Endothelial cell of umbilical vein (primary cell): ENCODE measurements around the gene RPF1.

Experiments used
- POLR2AphosphoS5 ChIP-seq: IDR thresholded peaks from 2 replicates; pipeline ENCODE4 v1.6.1; 2012; ENCODE audit warnings: low read depth, mild to moderate bottlenecking, control low read depth, low read length, moderate library complexity; ENCODE audit not compliant: insufficient read depth
- TF ChIP-seq, protein P1 (sequence below), 2 donors: IDR thresholded peaks; 1 replicate in 1 of 2; 2 replicates in 1 of 2; pipeline ENCODE4 v1.5.1; 2011; ENCODE audit warnings: low read length in 2 of 2, mild to moderate bottlenecking in 2 of 2, moderate library complexity in 2 of 2, control low read depth in 1 of 2, inconsistent platforms in 1 of 2, low read depth in 1 of 2; ENCODE audit not compliant: insufficient read depth in 1 of 2; ENCODE audit errors: extremely low read depth in 1 of 2

- TF ChIP-seq, protein P1, sequence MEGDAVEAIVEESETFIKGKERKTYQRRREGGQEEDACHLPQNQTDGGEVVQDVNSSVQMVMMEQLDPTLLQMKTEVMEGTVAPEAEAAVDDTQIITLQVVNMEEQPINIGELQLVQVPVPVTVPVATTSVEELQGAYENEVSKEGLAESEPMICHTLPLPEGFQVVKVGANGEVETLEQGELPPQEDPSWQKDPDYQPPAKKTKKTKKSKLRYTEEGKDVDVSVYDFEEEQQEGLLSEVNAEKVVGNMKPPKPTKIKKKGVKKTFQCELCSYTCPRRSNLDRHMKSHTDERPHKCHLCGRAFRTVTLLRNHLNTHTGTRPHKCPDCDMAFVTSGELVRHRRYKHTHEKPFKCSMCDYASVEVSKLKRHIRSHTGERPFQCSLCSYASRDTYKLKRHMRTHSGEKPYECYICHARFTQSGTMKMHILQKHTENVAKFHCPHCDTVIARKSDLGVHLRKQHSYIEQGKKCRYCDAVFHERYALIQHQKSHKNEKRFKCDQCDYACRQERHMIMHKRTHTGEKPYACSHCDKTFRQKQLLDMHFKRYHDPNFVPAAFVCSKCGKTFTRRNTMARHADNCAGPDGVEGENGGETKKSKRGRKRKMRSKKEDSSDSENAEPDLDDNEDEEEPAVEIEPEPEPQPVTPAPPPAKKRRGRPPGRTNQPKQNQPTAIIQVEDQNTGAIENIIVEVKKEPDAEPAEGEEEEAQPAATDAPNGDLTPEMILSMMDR (IDR thresholded peaks at IDR 0.05; ENCODE audit: extremely low read depth in 1 of 2, insufficient read depth in 1 of 2, low read depth in 1 of 2, low read length in 2 of 2): no peak
- TF ChIP-seq POLR2AphosphoS5: no peak
Measured at GRCh38 chr1:84539972-84540371, 60.9 kb downstream of the RPF1 start.
